ENCODE measurements around the gene ZCCHC7. TPM values are rescaled to one million over a fixed set of nuclear protein-coding genes. Genes with fewer than 3 reads are reported as not detected.
A peak's percentile ranks its signal among the peaks of the same experiment; 100 is the strongest.

The ZCCHC7 gene
- total RNA-seq, 1 donor from 2014 or later, result 21.7 TPM

DNA sequence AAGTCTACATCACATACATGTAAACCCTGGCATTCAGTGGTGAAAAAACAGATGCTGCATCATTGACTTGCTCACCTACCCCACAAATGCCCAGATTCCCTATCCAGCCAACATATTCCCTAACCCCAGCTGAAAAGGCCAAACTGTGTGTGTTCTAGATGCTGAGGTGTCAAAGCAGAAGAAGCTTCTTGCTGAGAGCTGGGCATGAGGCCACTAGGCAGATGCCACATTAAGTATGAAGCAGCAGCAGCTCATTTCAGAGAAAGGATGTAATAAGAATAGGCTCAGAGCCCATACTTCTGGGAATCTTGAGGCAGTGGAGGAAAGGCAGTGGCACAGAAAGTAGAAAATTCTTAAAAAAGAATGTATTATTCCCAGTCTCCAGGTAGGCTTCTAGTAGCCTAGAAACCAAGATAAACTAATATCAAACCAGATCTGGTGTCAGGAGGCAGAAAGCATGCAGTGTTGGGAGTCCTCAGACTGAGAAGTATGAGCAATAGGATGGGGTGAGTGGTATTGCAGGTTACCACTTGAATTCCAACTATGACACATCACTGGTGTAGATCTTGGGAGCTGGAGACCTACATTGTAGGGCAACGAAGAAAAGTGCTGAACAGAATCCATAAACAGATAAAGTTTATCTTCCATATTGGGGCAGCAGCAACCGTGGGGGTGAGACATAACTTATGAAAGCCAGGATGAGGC is 230.3 kb downstream of the ZCCHC7 start:
- Mint-ChIP-seq H3K27ac (ENCODE audit: unreplicated experiment) (peak overlapping the region; percentile 54), H3K4me1 (ENCODE audit: low read depth, unreplicated experiment) (peaks cover 8% of the 10 kb centered on the region), H3K4me3 (ENCODE audit: unreplicated experiment) (no peak overlapping the region), H3K36me3 (ENCODE audit: low read depth, unreplicated experiment) (peaks cover 4% of the 10 kb centered on the region), H3K9me3 (ENCODE audit: unreplicated experiment) (no peaks in the 10 kb centered on the region), H3K27me3 (ENCODE audit: low read depth, unreplicated experiment) (no peaks in the 10 kb centered on the region)
- Histone ChIP-seq H3K4me1 (ENCODE audit: insufficient read depth, low read length) (no peaks in the 10 kb centered on the region), H3K36me3 (ENCODE audit: insufficient read depth, low read length) (no peaks in the 10 kb centered on the region), H3K4me3 (ENCODE audit: insufficient read depth, low read depth, low read length) (no peak overlapping the region), H3K27ac (ENCODE audit: low read depth, low read length) (peak overlapping the region; percentile 52), H4K20me1 (ENCODE audit: insufficient read depth, low read length) (peaks cover 4% of the 10 kb centered on the region), H3K79me2 (ENCODE audit: insufficient read depth, low read length) (no peaks in the 10 kb centered on the region), H3K4me2 (ENCODE audit: low read length) (no peak overlapping the region), H3K9ac (ENCODE audit: low read length) (no peak overlapping the region), H3K9me3 (ENCODE audit: insufficient read depth, low read depth, low read length) (no peaks in the 10 kb centered on the region), H3K27me3 (ENCODE audit: insufficient read depth, low read length) (no peaks in the 10 kb centered on the region), H2AFZ (ENCODE audit: low read depth, low read length) (no peak overlapping the region)
- TF ChIP-seq, protein P1, sequence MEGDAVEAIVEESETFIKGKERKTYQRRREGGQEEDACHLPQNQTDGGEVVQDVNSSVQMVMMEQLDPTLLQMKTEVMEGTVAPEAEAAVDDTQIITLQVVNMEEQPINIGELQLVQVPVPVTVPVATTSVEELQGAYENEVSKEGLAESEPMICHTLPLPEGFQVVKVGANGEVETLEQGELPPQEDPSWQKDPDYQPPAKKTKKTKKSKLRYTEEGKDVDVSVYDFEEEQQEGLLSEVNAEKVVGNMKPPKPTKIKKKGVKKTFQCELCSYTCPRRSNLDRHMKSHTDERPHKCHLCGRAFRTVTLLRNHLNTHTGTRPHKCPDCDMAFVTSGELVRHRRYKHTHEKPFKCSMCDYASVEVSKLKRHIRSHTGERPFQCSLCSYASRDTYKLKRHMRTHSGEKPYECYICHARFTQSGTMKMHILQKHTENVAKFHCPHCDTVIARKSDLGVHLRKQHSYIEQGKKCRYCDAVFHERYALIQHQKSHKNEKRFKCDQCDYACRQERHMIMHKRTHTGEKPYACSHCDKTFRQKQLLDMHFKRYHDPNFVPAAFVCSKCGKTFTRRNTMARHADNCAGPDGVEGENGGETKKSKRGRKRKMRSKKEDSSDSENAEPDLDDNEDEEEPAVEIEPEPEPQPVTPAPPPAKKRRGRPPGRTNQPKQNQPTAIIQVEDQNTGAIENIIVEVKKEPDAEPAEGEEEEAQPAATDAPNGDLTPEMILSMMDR (IDR thresholded peaks at IDR 0.05; ENCODE audit: insufficient read depth, low read depth, low read length), result no peak
- no peak for TF ChIP-seq EZH2 (IDR thresholded peaks at IDR 0.05; ENCODE audit: insufficient read depth, low read length)
- DNase-seq (ENCODE audit: low read depth) (peak; percentile 70), FAIRE-seq (no peak)

DNA sequence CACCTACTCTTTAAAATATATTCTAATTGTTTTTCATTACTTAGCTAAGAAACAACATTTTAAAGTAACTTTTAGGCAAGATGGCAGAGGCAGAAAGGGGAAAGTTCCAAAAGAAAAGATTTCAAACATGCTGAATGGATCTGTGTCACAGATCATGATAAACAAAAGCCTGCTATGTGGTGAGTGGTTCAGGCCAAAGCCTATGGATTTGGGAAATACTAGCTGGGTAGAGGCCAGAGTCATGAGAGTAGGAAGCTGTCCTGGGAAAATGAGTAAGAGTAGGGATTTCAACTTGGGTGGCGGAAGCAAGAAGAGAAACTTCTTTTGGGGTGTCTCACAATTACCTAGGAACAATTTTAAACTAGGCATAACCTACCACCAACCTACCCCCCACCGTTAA is 233.4 kb downstream of the ZCCHC7 start:
- Mint-ChIP-seq H3K27ac (ENCODE audit: unreplicated experiment) (no peak overlapping the region), H3K27me3 (ENCODE audit: low read depth, unreplicated experiment) (no peaks in the 10 kb centered on the region), H3K9me3 (ENCODE audit: unreplicated experiment) (no peaks in the 10 kb centered on the region), H3K4me3 (ENCODE audit: unreplicated experiment) (no peak overlapping the region), H3K36me3 (ENCODE audit: low read depth, unreplicated experiment) (peaks cover 4% of the 10 kb centered on the region), H3K4me1 (ENCODE audit: low read depth, unreplicated experiment) (peaks cover 8% of the 10 kb centered on the region)
- H3K36me3 ChIP-seq (ENCODE audit: insufficient read depth, low read length), result peaks cover 2% of the 10 kb centered on the region
- no peak for DNase-seq (ENCODE audit: low read depth)
- H3K9ac ChIP-seq (ENCODE audit: low read length), result no peak overlapping the region
- no peak for FAIRE-seq
- no peaks in the 10 kb centered on the region for H3K27me3 ChIP-seq (ENCODE audit: insufficient read depth, low read length)
- TF ChIP-seq, protein P1 (IDR thresholded peaks at IDR 0.05; ENCODE audit: insufficient read depth, low read depth, low read length), result no peak
- TF ChIP-seq EZH2 (IDR thresholded peaks at IDR 0.05; ENCODE audit: insufficient read depth, low read length), result no peak
- H3K79me2 ChIP-seq (ENCODE audit: insufficient read depth, low read length), result no peaks in the 10 kb centered on the region
- H2AFZ ChIP-seq (ENCODE audit: low read depth, low read length), result no peak overlapping the region
- no peaks in the 10 kb centered on the region for H3K9me3 ChIP-seq (ENCODE audit: insufficient read depth, low read depth, low read length)
- H4K20me1 ChIP-seq (ENCODE audit: insufficient read depth, low read length), result peaks cover 4% of the 10 kb centered on the region
- no peak overlapping the region for H3K4me3 ChIP-seq (ENCODE audit: insufficient read depth, low read depth, low read length)
- no peak overlapping the region for H3K27ac ChIP-seq (ENCODE audit: low read depth, low read length)
- H3K4me2 ChIP-seq (ENCODE audit: low read length), result no peak overlapping the region
- H3K4me1 ChIP-seq (ENCODE audit: insufficient read depth, low read length), result no peaks in the 10 kb centered on the region

DNA sequence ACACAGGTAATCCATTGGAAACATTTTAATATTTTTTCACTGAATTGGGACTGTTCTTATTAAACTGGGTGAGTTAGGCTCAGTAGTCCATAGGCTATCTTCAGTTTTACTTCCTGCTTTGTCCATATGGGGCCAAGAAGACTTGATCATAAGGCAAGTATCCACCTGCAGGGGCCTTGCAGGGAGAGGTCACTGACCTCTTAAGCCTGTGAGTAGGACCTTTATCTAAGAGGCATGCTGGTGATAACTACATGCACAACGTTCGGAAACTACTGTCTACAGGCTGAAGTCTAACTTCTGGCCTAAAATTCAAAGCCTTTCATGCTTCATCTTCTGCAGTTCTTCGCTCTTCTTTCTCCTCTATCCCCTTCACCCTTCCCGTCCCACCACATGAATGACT is 242.1 kb downstream of the ZCCHC7 start:
- no peak overlapping the region for H3K9ac ChIP-seq (ENCODE audit: low read length)

More for the DNA sequence above, 242.1 kb downstream of the ZCCHC7 start:
- no peaks in the 10 kb centered on the region for H4K20me1 ChIP-seq (ENCODE audit: insufficient read depth, low read length)
- no peaks in the 10 kb centered on the region for H3K27me3 ChIP-seq (ENCODE audit: insufficient read depth, low read length)
- no peak overlapping the region for H3K4me2 ChIP-seq (ENCODE audit: low read length)
- no peak overlapping the region for H3K4me3 ChIP-seq (ENCODE audit: insufficient read depth, low read depth, low read length)
- no peaks in the 10 kb centered on the region for H3K36me3 ChIP-seq (ENCODE audit: insufficient read depth, low read length)
- H3K27ac Mint-ChIP-seq (ENCODE audit: unreplicated experiment), result no peak overlapping the region
- FAIRE-seq (no peak), DNase-seq (ENCODE audit: low read depth) (no peak)
- no peaks in the 10 kb centered on the region for H3K9me3 ChIP-seq (ENCODE audit: insufficient read depth, low read depth, low read length)
- TF ChIP-seq EZH2 (IDR thresholded peaks at IDR 0.05; ENCODE audit: insufficient read depth, low read length), result no peak
- TF ChIP-seq, protein P1 (IDR thresholded peaks at IDR 0.05; ENCODE audit: insufficient read depth, low read depth, low read length), result no peak
- no peak overlapping the region for H3K4me3 Mint-ChIP-seq (ENCODE audit: unreplicated experiment)
- H3K36me3 Mint-ChIP-seq (ENCODE audit: low read depth, unreplicated experiment), result peaks cover 5% of the 10 kb centered on the region
- H3K27ac ChIP-seq (ENCODE audit: low read depth, low read length), result no peak overlapping the region
- no peak overlapping the region for H2AFZ ChIP-seq (ENCODE audit: low read depth, low read length)
- H3K9me3 Mint-ChIP-seq (ENCODE audit: unreplicated experiment), result peaks cover 5% of the 10 kb centered on the region
- H3K27me3 Mint-ChIP-seq (ENCODE audit: low read depth, unreplicated experiment), result no peaks in the 10 kb centered on the region
- no peaks in the 10 kb centered on the region for H3K4me1 ChIP-seq (ENCODE audit: insufficient read depth, low read length)
- no peaks in the 10 kb centered on the region for H3K79me2 ChIP-seq (ENCODE audit: insufficient read depth, low read length)
- H3K4me1 Mint-ChIP-seq (ENCODE audit: low read depth, unreplicated experiment), result no peaks in the 10 kb centered on the region

Measured in astrocyte (in vitro differentiated cells and primary cell).